ENCODE results near the gene KRTAP10-10.

GRCh38 chr21:44596068-44596725 is 41.0 kb upstream of the KRTAP10-10 start:
- no peak for TF ChIP-seq EZH2 (IDR thresholded peaks at IDR 0.05; ENCODE audit: insufficient read depth, low read length)
- no peak for TF ChIP-seq CTCF (IDR thresholded peaks at IDR 0.05; ENCODE audit: insufficient read depth, low read depth, low read length)

All from astrocyte (in vitro differentiated cells and primary cell).